ENCODE results near the gene CKLF. TPM values are rescaled to one million over a fixed set of nuclear protein-coding genes. Genes with fewer than 3 reads are reported as not detected.
A peak's percentile ranks its signal among the peaks of the same experiment; 100 is the strongest.
"Not testable (repeated sequence)": the region's sequence is repeated elsewhere in the genome, so short reads cannot be mapped to it uniquely, and the experiment has no call there.

The CKLF gene
- 158 and 163 TPM in 2 replicates for total RNA-seq (2014; rRNA removed; shearing (Covaris generic))

DNA sequence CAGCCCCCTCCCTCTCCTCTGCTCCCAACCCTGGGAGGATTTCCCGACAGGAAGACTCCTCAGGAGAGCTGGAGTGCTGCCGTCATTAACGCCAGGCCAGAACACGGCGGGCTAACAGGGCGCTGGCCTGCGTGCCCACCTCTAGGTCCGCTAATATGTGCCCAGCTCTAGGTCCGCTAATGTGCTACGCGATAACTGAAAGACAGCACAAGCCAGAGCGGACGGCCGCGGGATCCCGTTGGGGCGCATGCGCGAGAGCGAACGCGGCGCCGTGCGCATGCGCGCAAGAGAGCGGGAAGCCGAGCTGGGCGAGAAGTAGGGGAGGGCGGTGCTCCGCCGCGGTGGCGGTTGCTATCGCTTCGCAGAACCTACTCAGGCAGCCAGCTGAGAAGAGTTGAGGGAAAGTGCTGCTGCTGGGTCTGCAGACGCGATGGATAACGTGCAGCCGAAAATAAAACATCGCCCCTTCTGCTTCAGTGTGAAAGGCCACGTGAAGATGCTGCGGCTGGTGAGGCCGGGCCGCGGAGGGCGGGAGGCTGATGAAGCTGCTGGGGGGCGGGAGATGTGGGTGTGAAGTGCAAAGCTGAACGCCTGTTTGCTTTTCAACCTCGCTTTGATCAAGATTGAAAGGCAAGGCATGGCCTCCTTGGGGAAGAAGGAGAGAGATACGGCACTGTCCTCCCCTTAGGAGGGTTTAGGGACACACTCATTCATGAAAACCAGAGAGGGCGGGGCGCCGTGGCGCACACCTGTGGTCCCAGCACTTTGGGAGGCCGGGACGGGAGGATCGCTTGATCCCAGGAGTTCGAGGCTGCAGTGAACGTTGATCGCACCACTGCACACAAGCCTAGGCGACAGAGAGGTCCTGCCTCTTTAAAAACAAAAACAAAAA, at the start of gene CKLF:
Gene CKLF, plus strand, starts transcription at position 291 of the 892 bp plus-strand sequence. Its CDS starts 140 bp downstream, at position 431.
- DNase-seq (ENCODE audit: low spot score) = peak; percentile 81

DNA sequence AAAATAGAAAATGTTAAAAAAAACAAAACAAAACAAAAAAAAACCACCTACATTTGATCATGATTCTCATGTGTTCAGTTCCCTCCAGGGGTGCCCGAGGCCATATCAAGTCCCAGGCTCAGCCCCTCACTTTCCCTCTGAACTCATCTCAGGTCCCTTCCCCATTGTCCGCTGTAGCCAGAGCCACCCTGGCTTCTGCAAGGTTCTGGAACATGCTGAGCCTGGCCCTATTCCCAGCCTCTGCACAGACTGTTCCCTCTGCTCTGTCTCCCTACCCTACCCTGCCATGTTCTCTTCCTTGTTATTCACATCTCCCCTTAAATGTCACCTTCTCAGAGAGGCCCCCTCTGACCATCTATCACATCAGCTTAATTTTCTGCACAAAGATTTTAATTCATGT, 49.3 kb upstream of the CKLF start:
- DNase-seq (ENCODE audit: low spot score) = no peak

DNA sequence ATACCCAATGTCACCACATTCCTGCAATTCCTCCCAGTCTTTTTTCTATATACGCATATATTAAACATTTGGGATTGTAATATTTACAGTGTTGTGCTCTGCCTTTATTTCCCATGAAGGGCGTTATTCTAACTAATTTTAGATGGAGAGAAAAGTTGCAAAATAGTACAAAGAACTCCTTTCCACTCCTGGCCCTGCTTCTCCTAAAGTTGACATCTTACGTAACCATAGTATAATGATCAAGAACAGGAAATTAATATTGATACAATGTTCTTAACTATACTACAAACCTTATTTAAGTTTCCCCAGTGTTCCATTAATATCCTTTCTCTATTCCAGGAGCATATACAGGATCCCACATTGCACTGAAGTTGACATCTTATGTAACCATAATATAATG, 48.8 kb upstream of the CKLF start:
- no peak for DNase-seq (ENCODE audit: low spot score)

DNA sequence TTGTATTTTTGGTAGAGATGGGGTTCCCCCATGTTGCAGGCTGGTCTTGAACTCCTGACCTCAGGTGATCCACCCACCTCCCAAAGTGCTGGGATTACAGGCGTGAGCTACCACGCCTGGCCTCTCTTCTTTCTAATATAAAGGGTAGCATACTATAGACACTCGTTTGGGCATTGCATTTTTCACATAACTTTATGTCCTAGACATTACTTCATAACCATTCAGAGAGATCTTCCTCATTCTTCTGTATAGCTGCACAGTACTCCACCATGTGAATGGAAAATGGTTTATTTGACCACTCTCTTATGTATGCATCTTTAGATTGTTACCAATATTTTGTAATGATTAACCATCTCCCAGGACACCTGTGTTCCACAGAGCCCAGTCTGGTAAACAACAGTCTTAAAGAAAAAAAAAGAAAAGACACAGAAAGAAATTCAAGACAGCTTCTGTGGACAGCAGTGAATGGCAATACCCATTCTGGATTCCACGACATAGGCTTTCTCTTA, 44.6 kb upstream of the CKLF start:
- DNase-seq (ENCODE audit: low spot score) = no peak

- peak; percentile 42 for DNase-seq (ENCODE audit: low spot score)
These were observed 44.0 kb upstream of the CKLF start for GRCh38 chr16:66508248-66508913.

DNA sequence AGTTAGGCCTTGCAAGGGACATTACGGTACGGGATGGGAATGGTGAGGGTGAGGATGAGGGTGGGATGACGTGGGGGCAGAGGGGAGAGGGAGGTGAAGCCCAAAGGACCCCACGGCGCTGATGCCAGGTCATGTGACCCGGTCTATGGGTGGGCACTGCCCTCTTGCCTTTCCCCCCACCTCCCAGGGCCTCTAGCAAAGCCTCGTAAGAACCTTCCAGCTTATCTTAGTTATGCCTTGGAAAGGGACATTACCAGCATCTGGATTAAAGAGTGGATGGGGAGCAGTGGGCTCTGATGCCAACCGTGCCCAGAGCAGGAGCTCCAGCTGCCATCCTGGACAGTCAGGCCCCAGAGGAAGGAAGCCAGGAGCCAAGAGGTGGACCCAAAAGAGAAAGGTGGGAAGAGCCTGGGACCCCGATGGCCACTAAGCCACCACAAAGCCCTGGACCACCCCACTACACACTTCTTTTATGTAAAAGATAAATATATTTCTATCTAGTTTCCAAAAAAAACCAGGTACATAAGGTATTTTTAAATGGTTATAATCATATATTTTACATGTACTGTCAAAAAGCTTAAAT, 43.4 kb upstream of the CKLF start:
- DNase-seq (ENCODE audit: low spot score) = no peak

DNA sequence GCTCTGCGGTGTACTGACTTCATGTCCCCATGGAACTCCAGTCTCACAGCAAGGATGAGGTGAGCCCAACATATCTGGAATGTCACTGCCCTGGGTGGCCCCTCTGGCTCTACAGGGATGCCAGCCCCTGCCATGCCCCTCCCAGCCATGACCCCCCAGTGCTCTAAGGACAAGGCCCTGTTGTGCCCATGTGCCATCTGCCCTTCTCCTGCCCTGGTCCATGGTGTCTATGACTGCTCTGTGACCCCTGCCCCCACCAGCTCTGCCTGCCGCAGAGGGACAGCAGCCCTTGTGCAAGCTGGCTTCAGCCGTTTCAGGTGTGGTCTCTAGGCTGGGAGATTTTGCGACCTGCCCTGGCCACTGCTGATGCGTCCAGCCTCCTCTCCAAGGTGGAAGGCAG, 42.8 kb upstream of the CKLF start:
- no peak for DNase-seq (ENCODE audit: low spot score)

- no peak for DNase-seq (ENCODE audit: low spot score)
These were observed 42.1 kb upstream of the CKLF start for GRCh38 chr16:66510298-66510697.

- no peak for DNase-seq (ENCODE audit: low spot score)
These were observed 41.4 kb upstream of the CKLF start for GRCh38 chr16:66510711-66511601.

- peak; percentile 46 for DNase-seq (ENCODE audit: low spot score)
These were observed 40.6 kb upstream of the CKLF start for GRCh38 chr16:66511602-66512271.

DNA sequence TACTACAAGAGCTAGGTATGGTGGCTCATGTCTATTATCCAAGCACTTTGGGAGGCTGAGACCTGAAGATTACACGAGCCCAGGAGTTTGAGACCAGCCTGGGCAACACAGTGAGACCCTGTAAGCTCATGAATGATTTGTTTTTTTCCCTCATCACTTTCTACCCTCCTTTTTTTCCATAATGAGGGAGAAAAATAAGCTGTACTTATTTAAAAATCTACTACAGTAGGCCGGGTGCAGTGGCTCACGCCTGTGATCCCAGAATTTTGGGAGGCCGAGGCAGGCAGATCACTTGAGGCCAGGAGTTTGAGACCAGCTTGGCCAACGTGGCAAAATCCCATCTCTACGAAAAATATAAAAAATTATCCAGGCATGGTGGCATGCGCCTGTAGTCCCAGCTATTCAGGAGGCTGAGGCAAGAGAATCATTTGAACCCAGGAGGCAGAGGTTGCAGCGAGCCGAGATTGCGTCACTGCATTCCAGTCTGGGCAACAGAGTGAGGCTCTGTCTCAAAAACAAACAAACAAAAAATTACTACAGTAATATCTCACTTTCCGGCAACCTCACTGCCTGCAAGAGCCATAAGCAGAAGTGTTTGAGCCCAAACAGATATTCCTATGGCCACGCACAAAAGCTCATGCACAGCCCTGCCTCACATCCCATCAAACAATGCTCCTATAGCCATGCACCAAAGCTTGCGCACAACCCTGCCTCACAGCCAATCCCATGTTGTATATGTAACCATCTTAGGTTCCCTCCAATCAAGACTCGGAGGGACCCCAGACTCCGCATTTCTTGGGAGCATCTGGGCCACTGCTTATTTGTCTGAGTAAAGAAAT, 39.9 kb upstream of the CKLF start:
- peak; percentile 57 for DNase-seq (ENCODE audit: low spot score)

- DNase-seq (ENCODE audit: low spot score) = no peak
These were observed 39.2 kb upstream of the CKLF start for GRCh38 chr16:66513111-66513723.

DNA sequence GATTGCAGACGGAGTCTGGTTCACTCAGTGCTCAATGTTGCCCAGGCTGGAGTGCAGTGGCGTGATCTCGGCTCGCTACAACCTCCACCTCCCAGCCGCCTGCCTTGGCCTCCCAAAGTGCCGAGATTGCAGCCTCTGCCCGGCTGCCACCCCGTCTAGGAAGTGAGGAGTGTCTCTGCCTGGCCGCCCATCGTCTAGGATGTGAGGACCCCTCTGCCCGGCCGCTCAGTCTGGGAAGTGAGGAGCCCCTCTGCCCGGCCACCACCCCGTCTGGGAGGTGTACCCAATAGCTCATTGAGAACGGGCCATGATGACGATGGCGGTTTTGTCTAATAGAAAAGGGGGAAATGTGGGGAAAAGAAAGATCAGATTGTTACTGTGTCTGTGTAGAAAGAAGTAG, 38.0 kb upstream of the CKLF start:
- DNase-seq (ENCODE audit: low spot score) = not testable (repeated sequence)

DNA sequence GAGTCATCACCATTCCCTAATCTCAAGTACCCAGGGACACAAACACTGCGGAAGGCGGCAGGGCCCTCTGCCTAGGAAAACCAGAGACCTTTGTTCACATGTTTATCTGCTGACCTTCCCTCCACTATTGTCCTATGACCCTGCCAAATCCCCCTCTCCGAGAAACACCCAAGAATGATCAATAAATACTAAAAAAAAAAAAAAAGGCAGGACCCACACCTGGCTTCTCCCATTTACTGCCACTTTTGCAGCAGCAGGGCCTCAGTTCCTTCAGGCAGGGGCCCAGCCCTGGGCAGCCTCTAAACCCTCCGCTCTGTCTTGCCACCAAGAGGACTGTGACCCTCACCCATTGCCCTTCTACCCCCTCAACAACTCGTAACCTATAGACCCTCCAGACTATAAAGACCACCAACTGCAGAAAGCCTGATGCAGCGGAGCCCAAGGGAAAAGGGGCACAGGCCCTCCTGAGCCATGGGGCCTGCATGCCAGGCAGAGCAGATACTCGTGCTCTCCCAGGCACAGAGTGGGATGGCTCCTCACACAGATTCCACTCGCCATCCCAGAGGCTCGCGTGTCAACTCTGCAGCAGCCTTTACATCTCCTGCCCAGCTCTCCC, 37.3 kb upstream of the CKLF start:
- not testable (repeated sequence) for DNase-seq (ENCODE audit: low spot score)

DNA sequence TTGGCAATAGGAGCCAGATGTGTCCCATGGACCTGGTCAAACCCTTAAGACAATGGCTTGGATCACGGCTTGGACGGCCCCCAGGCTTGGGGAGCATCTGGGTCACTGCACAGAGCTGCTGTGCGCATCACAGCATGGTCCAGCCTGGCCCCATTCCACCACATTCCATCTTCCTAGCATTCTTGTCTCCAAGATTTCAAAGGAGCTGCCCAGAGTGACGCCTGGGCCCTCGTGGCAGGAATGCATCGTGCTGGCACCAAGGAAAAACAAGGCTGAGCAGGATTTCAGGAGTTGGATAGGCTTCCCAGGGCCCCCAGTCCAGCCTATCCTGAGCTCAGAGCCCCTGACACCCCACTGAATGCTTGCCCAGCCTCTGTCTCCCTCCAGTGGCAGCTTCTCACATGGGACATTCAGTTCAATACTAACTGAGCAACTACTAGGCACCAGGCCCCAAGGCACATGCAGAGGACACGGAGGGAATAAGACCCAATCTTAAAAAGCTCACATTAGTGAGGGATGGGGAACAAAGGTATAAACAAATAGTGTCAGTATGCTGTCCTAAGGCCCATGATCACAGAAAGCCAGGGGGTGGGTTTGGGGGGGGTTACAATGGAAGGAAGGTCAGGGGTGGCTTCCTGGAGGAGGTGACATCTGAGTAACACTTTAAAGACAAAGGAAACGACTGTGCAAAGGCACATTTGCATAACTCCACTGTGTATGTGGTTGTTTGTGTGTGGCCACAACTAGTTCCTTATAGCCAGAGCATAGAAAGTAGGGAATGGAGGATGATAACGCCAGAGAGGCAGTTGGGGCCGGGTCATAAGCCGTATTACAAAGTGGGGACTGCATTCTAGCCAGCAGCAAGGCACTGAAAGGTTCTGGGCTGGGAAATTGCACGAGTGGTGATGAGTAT, 36.5 kb upstream of the CKLF start:
- peak; percentile 60 for DNase-seq (ENCODE audit: low spot score)

DNA sequence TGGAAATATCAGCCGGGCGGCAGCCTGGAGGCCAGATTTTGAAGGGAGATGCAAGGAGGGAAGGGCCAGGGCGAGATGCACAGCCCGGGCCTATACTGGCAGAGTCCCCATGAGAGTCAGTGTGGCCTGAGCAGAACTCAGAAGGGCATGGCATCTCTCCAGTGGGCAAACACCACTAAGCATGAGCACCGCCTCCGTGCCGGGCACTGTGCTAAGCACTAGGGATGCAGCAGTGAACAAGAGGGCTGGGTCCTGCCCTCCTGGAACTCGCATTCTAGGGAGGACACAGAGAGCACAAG, 35.9 kb upstream of the CKLF start:
- DNase-seq (ENCODE audit: low spot score) = no peak

GRCh38 chr16:66516808-66517585, 35.4 kb upstream of the CKLF start:
- DNase-seq (ENCODE audit: low spot score) = peak; percentile 98
